K562 (cell line): ENCODE measurements around the gene RDH5. TPM values are rescaled to one million over a fixed set of nuclear protein-coding genes. Genes with fewer than 3 reads are reported as not detected.
A peak's percentile ranks its signal among the peaks of the same experiment; 100 is the strongest.

Experiments
- ARID3A ChIP-seq: IDR thresholded peaks from 2 replicates; pipeline ENCODE4 v1.6.1; 2012; ENCODE audit warnings: low read depth, low read length, improper control_type of control experiment, borderline replicate concordance
- CTCFL ChIP-seq: IDR thresholded peaks from 2 replicates; pipeline ENCODE4 v1.6.1; 2011; ENCODE audit warnings: borderline replicate concordance, low read depth, mild to moderate bottlenecking, moderate library complexity, low read length; ENCODE audit not compliant: insufficient read depth, poor library complexity, severe bottlenecking
- DACH1 ChIP-seq: fragments of 450-650 bp; IDR thresholded peaks from 2 replicates; pipeline ENCODE4 v1.6.1; 2018; ENCODE audit not compliant: partially characterized antibody
- E2F6 ChIP-seq, 2 experiments: IDR thresholded peaks; 2 replicates each; pipeline ENCODE4 v1.6.1; 2011; ENCODE audit warnings: borderline replicate concordance in 1 of 2, control low read depth in 1 of 2, low read depth in 1 of 2, low read length in 1 of 2, mild to moderate bottlenecking in 1 of 2, mixed read lengths in 1 of 2, moderate library complexity in 1 of 2; ENCODE audit not compliant: insufficient read depth in 1 of 2, insufficient read length in 1 of 2, poor library complexity in 1 of 2, severe bottlenecking in 1 of 2; ENCODE audit errors: extremely low read depth in 1 of 2
- FOXO4 ChIP-seq: fragments of 450-650 bp; formaldehyde crosslinking; IDR thresholded peaks from 2 replicates; pipeline ENCODE4 v1.4.0; 2020; ENCODE audit warnings: mild to moderate bottlenecking, moderate library complexity
- GTF2F1 ChIP-seq: IDR thresholded peaks from 2 replicates; pipeline ENCODE4 v1.6.1; 2011; ENCODE audit warnings: low read depth, low read length, improper control_type of control experiment
- HDGF ChIP-seq: fragments of 450-650 bp; IDR thresholded peaks from 2 replicates; pipeline ENCODE4 v1.6.1; 2016
- MCM3 ChIP-seq: fragments of 450-650 bp; IDR thresholded peaks from 2 replicates; pipeline ENCODE4 v1.6.1; 2016
- MTA1 ChIP-seq: fragments of 450-650 bp; IDR thresholded peaks from 2 replicates; pipeline ENCODE4 v1.6.1; 2017; ENCODE audit warnings: borderline replicate concordance
- NCOA6 ChIP-seq: fragments of 450-650 bp; IDR thresholded peaks from 2 replicates; pipeline ENCODE4 v1.6.1; 2017; ENCODE audit warnings: mild to moderate bottlenecking
- RBBP5 ChIP-seq: fragments of 200-600 bp; sonication (generic); IDR thresholded peaks from 2 replicates; pipeline ENCODE4 v1.6.1; 2012; ENCODE audit warnings: borderline replicate concordance, mild to moderate bottlenecking, low read length, control low read depth, inconsistent platforms; ENCODE audit not compliant: insufficient read depth, poor library complexity, severe bottlenecking
- RBM22 ChIP-seq: fragments of 200-400 bp; formaldehyde crosslinking; IDR thresholded peaks from 2 replicates; pipeline ENCODE4 v1.6.1; 2018; ENCODE audit warnings: low read length, low read depth; ENCODE audit not compliant: poor library complexity, severe bottlenecking
- SAFB2 ChIP-seq: fragments of 200-400 bp; formaldehyde crosslinking; IDR thresholded peaks from 2 replicates; pipeline ENCODE4 v1.6.1; 2018; ENCODE audit warnings: borderline replicate concordance, low read length, low read depth, moderate library complexity; ENCODE audit not compliant: severe bottlenecking
- SIN3B ChIP-seq: fragments of 450-650 bp; IDR thresholded peaks from 2 replicates; pipeline ENCODE4 v1.6.1; 2017; ENCODE audit warnings: low read depth, mild to moderate bottlenecking, moderate library complexity
- SMAD1 ChIP-seq: fragments of 150-350 bp; IDR thresholded peaks from 2 replicates; pipeline ENCODE4 v1.6.1; 2014; ENCODE audit warnings: low read length, low read depth; ENCODE audit not compliant: partially characterized antibody
- SMARCA4 ChIP-seq: fragments of 450-650 bp; IDR thresholded peaks from 2 replicates; pipeline ENCODE4 v1.6.1; 2016
- ZBTB9 ChIP-seq: fragments of 450-650 bp; formaldehyde crosslinking; IDR thresholded peaks from 2 replicates; pipeline ENCODE4 v1.4.0; 2020; ENCODE audit warnings: mild to moderate bottlenecking, moderate library complexity
- ZNF140 ChIP-seq: fragments of 250-450 bp; sonication (Bioruptor Pico); IDR thresholded peaks from 2 replicates; pipeline ENCODE4 v1.8.0; 2021; ENCODE audit warnings: moderate library complexity, mild to moderate bottlenecking, inconsistent platforms
- ZNF584 ChIP-seq: fragments of 200-800 bp; sonication (Bioruptor generic); IDR thresholded peaks from 2 replicates; pipeline ENCODE4 v1.6.1; 2016; ENCODE audit warnings: low read depth, mild to moderate bottlenecking, missing genetic modification characterization, missing compliant biosample characterization
- polyA plus RNA-seq, 8 experiments: library from polyadenylated mRNA; depleted of rRNA in 4 of 8; stranded (reverse) in 5 of 8; unstranded in 3 of 8; fragments of >200 nt; fragmentation: Nextera tagmentation in 2 of 8; fragmentation: Illumina TruSeq in 1 of 8; extraction: Ambion mirVana in 2 of 8; extraction: Trizol in 1 of 8; gene quantifications; 2 replicates each; pipeline versions ENCODE4 v1.2.1 to v1.2.3, GENCODE V29; 2011 to 2014; ENCODE audit warnings: inconsistent platforms in 1 of 8, missing spikeins in 1 of 8
- total RNA-seq, 7 experiments: library from RNA; depleted of rRNA in 6 of 7; stranded (reverse); fragments of >200 nt in 6 of 7; fragmentation: Illumina TruSeq in 2 of 7; extraction: Trizol in 2 of 7; gene quantifications; 2 replicates each; pipeline versions ENCODE4 v1.2.1 to v1.2.3, GENCODE V29; 2011 to 2021; ENCODE audit warnings: low replicate concordance in 1 of 7

Gene RDH5
- total and polyA plus RNA-seq, 9 of the 15 experiments (the other 6 are each of a cell fraction or from before 2014, with no cell fraction given), result 0.28 to 2.0 (median 1.1) TPM; not detected in 1

- TF ChIP-seq ZBTB9 (peak; percentile 67; the same call in 1 of the 2 replicates), NCOA6 (no peak), ARID3A (no peak), MTA1 (no peak; the same call in 1 of the 2 replicates), E2F6 (IDR thresholded peaks at IDR 0.05; ENCODE audit: borderline replicate concordance in 1 of 2, extremely low read depth in 1 of 2, insufficient read depth in 1 of 2, insufficient read length in 1 of 2, low read depth in 1 of 2, low read length in 1 of 2, poor library complexity in 1 of 2, severe bottlenecking in 1 of 2) (peak; percentile 50 to 81), SMARCA4 (0 out of 2 replicates have a peak, but pooled peaks have one; percentile 17), RBM22 (no peak), FOXO4 (CRISPR knock-in tag) (no peak), CTCFL (no peak), DACH1 (peak; percentile 95), ZNF140 (CRISPR knock-in tag) (no peak), HDGF (no peak), SMAD1 (no peak), SIN3B (no peak), ZNF584 (peak; percentile 73; the same call in 1 of the 2 replicates), GTF2F1 (no peak), RBBP5 (no peak), SAFB2 (no peak), MCM3 (no peak)
These were observed 9.0 kb downstream of the RDH5 start, which contains the start of gene CD63 (continued) for GRCh38 chr12:55728939-55729818.
